Activated naive CD4-positive, alpha-beta T cell treated with anti-CD3 and anti-CD28 coated beads, Interleukin-2, amount 50 U/mL, for 24 hours (primary cell): ENCODE measurements around the gene FXR1.

Experiments
- H3K27ac Mint-ChIP-seq: one replicate; pipeline ENCODE4 v1.8.0; 2021; ENCODE audit warnings: mild to moderate bottlenecking, mixed read lengths
- H3K27me3 Mint-ChIP-seq: one replicate; pipeline ENCODE4 v1.8.0; 2021; ENCODE audit warnings: mixed read lengths
- H3K36me3 Mint-ChIP-seq: one replicate; pipeline ENCODE4 v1.8.0; 2021; ENCODE audit warnings: mixed read lengths
- H3K4me1 Mint-ChIP-seq: one replicate; pipeline ENCODE4 v1.8.0; 2021; ENCODE audit warnings: mixed read lengths
- H3K4me3 Mint-ChIP-seq: one replicate; pipeline ENCODE4 v1.8.0; 2021; ENCODE audit warnings: mild to moderate bottlenecking, mixed read lengths
- H3K9me3 Mint-ChIP-seq: one replicate; pipeline ENCODE4 v1.8.0; 2021; ENCODE audit warnings: mixed read lengths

Gene FXR1

DNA sequence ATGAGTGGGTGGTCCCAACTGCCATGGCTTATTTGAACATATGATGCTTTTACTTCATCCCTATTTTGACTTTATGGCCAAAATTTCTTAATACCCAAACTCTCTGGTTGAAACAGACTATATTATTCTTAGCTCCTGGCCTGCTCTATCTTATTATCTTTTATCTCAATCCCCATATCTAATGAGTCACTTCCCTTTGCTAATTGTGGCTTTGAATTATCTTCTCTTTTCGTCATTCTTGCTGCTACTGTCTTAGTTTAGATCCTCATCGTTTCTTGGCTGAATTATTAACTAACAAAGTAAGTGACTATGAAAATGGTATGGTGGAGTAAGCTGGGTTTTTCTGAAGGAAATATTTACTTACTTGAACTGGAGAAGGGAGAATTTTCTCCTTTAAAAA is 105.2 kb downstream of the FXR1 start:
- peaks cover under 1% of the 10 kb centered on the region for H3K9me3 Mint-ChIP-seq
- peaks cover 3% of the 10 kb centered on the region for H3K36me3 Mint-ChIP-seq
- H3K27ac Mint-ChIP-seq, result no peak overlapping the region
- H3K27me3 Mint-ChIP-seq, result peaks cover 6% of the 10 kb centered on the region
- H3K4me3 Mint-ChIP-seq, result no peak overlapping the region
- H3K4me1 Mint-ChIP-seq, result no peaks in the 10 kb centered on the region

DNA sequence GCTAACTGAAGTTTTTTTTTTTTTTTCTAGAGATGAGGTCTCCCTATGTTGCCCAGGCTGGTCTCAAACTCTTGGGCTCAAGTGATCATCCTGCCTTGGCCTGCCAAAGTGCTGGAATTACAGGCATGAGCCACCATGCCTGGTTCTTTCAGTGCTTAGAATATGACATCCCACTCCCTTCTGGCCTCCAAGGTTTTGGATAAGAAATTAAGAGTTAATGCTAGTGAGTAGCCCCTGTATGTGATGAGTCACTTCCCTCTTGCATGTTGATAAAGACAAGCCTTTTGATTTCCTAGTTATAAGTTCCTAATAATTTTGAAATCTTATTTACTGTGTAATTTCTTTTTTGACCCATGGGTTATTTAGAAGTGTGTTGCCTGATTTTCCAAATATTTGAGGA is 112.7 kb downstream of the FXR1 start:
- Mint-ChIP-seq H3K9me3 (peaks cover 5% of the 10 kb centered on the region), H3K4me3 (no peak overlapping the region), H3K27me3 (no peaks in the 10 kb centered on the region), H3K27ac (no peak overlapping the region), H3K4me1 (no peaks in the 10 kb centered on the region), H3K36me3 (peaks cover 2% of the 10 kb centered on the region)

DNA sequence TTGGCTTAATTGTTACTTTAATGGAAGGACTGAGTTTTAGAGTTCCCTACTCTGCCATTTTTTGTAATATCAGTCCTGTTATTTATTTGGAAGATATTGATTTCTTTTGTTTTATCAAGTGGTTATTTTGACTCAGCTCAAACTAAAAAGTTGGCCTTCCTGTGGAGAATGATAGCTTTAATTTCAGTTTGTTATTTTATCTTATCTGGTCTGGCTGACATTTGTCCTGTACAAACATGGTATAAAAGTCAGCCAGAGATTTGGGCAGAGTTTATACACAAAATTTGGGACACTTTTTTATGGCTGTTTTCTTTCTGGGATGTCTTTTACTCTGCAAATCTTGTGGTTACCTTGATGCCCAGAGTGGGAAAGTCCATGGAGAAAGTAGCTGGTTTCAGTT is 118.5 kb downstream of the FXR1 start:
- Mint-ChIP-seq H3K4me3 (no peak overlapping the region), H3K4me1 (no peaks in the 10 kb centered on the region), H3K27me3 (no peaks in the 10 kb centered on the region), H3K9me3 (no peaks in the 10 kb centered on the region), H3K27ac (no peak overlapping the region), H3K36me3 (peaks cover 4% of the 10 kb centered on the region)
